ENCODE measurements around the gene ZNF22. TPM values are rescaled to one million over a fixed set of nuclear protein-coding genes. Genes with fewer than 3 reads are reported as not detected.

The ZNF22 gene
- total and polyA plus RNA-seq, 2 of the 8 experiments (the other 6 are each of a cell fraction or from before 2014, with no cell fraction given) = 18.2 to 45.2 TPM

- no peaks in the 10 kb centered on the region for H3K9me3 ChIP-seq (ENCODE audit: insufficient read depth in 2 of 2, low read depth in 1 of 2, low read length in 1 of 2)
- no peak overlapping the region; the same call in 1 of the 2 replicates for H2BK5ac ChIP-seq (ENCODE audit: low read depth, low read length)
- FAIRE-seq (no peak), DNase-seq (ENCODE audit: low read depth in 1 of 2, low spot score in 2 of 2) (no peak)
- H3K36me3 ChIP-seq (ENCODE audit: control insufficient read depth in 2 of 4, insufficient read depth in 4 of 4, low read length in 3 of 4) = peaks cover 0 to 6% (median 0%) of the 10 kb centered on the region in 4 experiments; a peak in 3 of 8 replicates
- CTCF ChIA-PET (ENCODE audit: partially characterized antibody) = interaction anchor here (0.7 to 11.2 kb wide), 12 partner anchors 9 to 89 kb away, joined by 3 to 143 read pairs (median 5); partner anchors contain the start of gene DEPP1
- H3K4me1 ChIP-seq (replicated peaks in 1 of 4; ENCODE audit: control insufficient read depth in 3 of 4, insufficient read depth in 4 of 4, low read length in 3 of 4) = peaks cover 18 to 39% (median 25%) of the 10 kb centered on the region in 4 experiments
- no peaks in the 10 kb centered on the region; a peak in 1 of 4 replicates for H3K79me2 ChIP-seq (ENCODE audit: control insufficient read depth in 1 of 2, insufficient read depth in 2 of 2, low read length in 2 of 2)
- peaks cover 0 to 2% of the 10 kb centered on the region in 2 experiments for H4K20me1 ChIP-seq (replicated peaks in 1 of 2; ENCODE audit: control insufficient read depth in 1 of 2, insufficient read depth in 2 of 2, low read length in 2 of 2)
- H2BK120ac ChIP-seq (replicated peaks; ENCODE audit: low read depth, low read length) = no peak overlapping the region
- H2AFZ ChIP-seq (ENCODE audit: low read length) = no peak overlapping the region
- no peak overlapping the region for H3K4me3 ChIP-seq (ENCODE audit: extremely low read depth in 1 of 4, insufficient read depth in 2 of 4, low read depth in 3 of 4, low read length in 4 of 4)
- no peak overlapping the region for H3K4ac ChIP-seq (replicated peaks; ENCODE audit: insufficient read length, low read depth, low read length)
- H3K23ac ChIP-seq (ENCODE audit: insufficient read length) = no peak overlapping the region
- H2BK15ac ChIP-seq (ENCODE audit: low read length) = no peak overlapping the region
- H4K8ac ChIP-seq (ENCODE audit: extremely low read depth, insufficient read depth, low read length) = no peak overlapping the region; the same call in 1 of the 2 replicates
- H3K14ac ChIP-seq (ENCODE audit: insufficient read length) = no peak overlapping the region
- no peak overlapping the region for H3K9ac ChIP-seq (replicated peaks in 1 of 4; ENCODE audit: extremely low read depth in 1 of 4, low read depth in 3 of 4, low read length in 3 of 4)
- H3K27ac ChIP-seq (ENCODE audit: low read depth, low read length) = no peak overlapping the region
- H3K27me3 ChIP-seq (replicated peaks in 1 of 4; ENCODE audit: control insufficient read depth in 3 of 4, extremely low read depth in 1 of 4, insufficient read depth in 3 of 4, low read length in 3 of 4) = no peaks in the 10 kb centered on the region; a peak in 1 of 7 replicates
- H3K79me1 ChIP-seq (ENCODE audit: low read depth, low read length) = peaks cover 5% of the 10 kb centered on the region; the same call in 1 of the 2 replicates
- H2BK20ac ChIP-seq (ENCODE audit: low read length) = no peak overlapping the region
- peak overlapping the region; percentile 82; the same call in 1 of the 2 replicates for H2BK12ac ChIP-seq (ENCODE audit: low read depth, low read length)
- WGBS, 2 experiments (ENCODE audit: extremely low coverage in 1 of 2, insufficient coverage in 1 of 2, insufficient read length in 1 of 2, insufficient replicate concordance in 2 of 2, low coverage in 1 of 2, low lambda C conversion rate in 2 of 2, missing lambda C conversion rate in 1 of 2) = 94% methylated on average over 8 of the region's 8 CpGs; no CpG with 5 or more reads in 1 of the 2 experiments
- H3K4me2 ChIP-seq (ENCODE audit: insufficient read depth in 1 of 2, low read depth in 2 of 2, low read length in 2 of 2) = no peak overlapping the region
- POLR2A ChIA-PET (ENCODE audit: partially characterized antibody) = interaction anchor here (0.9 to 2.8 kb wide), 6 partner anchors 9 to 59 kb away, joined by 3 to 11 read pairs (median 4); partner anchors contain the start of genes DEPP1 and ZNF22
- H3K23me2 ChIP-seq (ENCODE audit: low read depth, low read length) = peaks cover 3% of the 10 kb centered on the region; the same call in 1 of the 2 replicates
- H4K91ac ChIP-seq (replicated peaks; ENCODE audit: insufficient read length, low read length) = peak overlapping the region; percentile 11
- no peak overlapping the region for H4K5ac ChIP-seq (ENCODE audit: insufficient read length, low read depth, low read length)
- H2AK5ac ChIP-seq (ENCODE audit: low read depth, low read length) = no peak overlapping the region; the same call in 1 of the 2 replicates
- no peak overlapping the region for H3K56ac ChIP-seq (replicated peaks; ENCODE audit: insufficient read length, low read depth, low read length)
- no peak overlapping the region for H3K18ac ChIP-seq (ENCODE audit: extremely low read depth, low read length)
- no peak for TF ChIP-seq TEAD4 (IDR thresholded peaks at IDR 0.05; ENCODE audit: low read depth, low read length)
- TF ChIP-seq KDM5A (IDR thresholded peaks at IDR 0.05; ENCODE audit: low read length) = no peak
- TF ChIP-seq GTF2F1 (IDR thresholded peaks at IDR 0.05; ENCODE audit: borderline replicate concordance, low read depth, low read length) = no peak
- TF ChIP-seq POU5F1 (IDR thresholded peaks at IDR 0.05; ENCODE audit: low read depth, low read length) = no peak
- no peak for TF ChIP-seq EP300 (IDR thresholded peaks at IDR 0.05; ENCODE audit: borderline replicate concordance in 1 of 2, low read depth in 2 of 2, low read length in 2 of 2)
- TF ChIP-seq BACH1 (IDR thresholded peaks at IDR 0.05; ENCODE audit: low read length) = no peak
- TF ChIP-seq TAF7 (optimal IDR thresholded peaks at IDR 0.05; ENCODE audit: borderline replicate concordance, low read depth, low read length) = no peak
- no peak for TF ChIP-seq MAX (IDR thresholded peaks at IDR 0.05)
- no peak for TF ChIP-seq RAD21 (IDR thresholded peaks at IDR 0.05 in 1 of 2, conservative IDR thresholded peaks at IDR 0.05 in 1 of 2; ENCODE audit: low read depth in 2 of 2, low read length in 2 of 2)
- no peak for TF ChIP-seq CBX8 (IDR thresholded peaks at IDR 0.05; ENCODE audit: borderline replicate concordance, low read depth, low read length)
- TF ChIP-seq SIRT6 (IDR thresholded peaks at IDR 0.05; ENCODE audit: low read length) = no peak
Observed at GRCh38 chr10:44966816-44967509, 33.8 kb upstream of the ZNF22 start.
